Esophagus squamous epithelium (tissue), 4 donors: ENCODE results near the gene ZSCAN12.

ENCODE experiments used
- POLR2A ChIP-seq, 4 donors: fragments of 450-650 bp; IDR thresholded peaks; one replicate each; pipeline ENCODE4 v1.6.1; 2017; ENCODE audit warnings: antibody characterized with exemption in 4 of 4, mild to moderate bottlenecking in 4 of 4, moderate library complexity in 3 of 4
- TF ChIP-seq, protein P1 (sequence below), 6 experiments: fragments of 450-650 bp in 4 of 6; fragments of 200-600 bp in 2 of 6; sonication (generic) in 2 of 6; IDR thresholded peaks; one replicate each; pipeline ENCODE4 v1.5.1; 2016 to 2019; ENCODE audit warnings: antibody characterized with exemption in 6 of 6, mild to moderate bottlenecking in 4 of 6, moderate library complexity in 4 of 6

DNA sequence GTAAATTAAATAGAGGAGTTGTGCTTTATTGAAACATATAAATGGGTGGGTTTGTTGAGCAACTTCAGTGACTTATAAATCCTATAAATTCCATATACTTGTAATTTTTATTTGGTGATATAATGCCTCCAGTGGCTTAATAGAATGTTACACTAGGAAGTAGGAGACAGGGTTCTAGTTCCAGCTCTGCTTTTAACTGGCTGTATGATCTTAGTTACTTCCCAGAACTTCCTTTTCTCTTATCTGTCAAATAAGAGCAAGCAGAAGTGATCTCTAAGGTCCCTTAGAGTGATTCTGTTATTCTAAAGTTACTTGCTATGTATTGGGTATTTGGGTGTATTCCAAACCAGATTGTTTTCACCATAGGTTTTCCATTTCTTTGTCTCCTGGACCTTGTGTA, 33.6 kb upstream of the ZSCAN12 start:
- TF ChIP-seq, protein P1, sequence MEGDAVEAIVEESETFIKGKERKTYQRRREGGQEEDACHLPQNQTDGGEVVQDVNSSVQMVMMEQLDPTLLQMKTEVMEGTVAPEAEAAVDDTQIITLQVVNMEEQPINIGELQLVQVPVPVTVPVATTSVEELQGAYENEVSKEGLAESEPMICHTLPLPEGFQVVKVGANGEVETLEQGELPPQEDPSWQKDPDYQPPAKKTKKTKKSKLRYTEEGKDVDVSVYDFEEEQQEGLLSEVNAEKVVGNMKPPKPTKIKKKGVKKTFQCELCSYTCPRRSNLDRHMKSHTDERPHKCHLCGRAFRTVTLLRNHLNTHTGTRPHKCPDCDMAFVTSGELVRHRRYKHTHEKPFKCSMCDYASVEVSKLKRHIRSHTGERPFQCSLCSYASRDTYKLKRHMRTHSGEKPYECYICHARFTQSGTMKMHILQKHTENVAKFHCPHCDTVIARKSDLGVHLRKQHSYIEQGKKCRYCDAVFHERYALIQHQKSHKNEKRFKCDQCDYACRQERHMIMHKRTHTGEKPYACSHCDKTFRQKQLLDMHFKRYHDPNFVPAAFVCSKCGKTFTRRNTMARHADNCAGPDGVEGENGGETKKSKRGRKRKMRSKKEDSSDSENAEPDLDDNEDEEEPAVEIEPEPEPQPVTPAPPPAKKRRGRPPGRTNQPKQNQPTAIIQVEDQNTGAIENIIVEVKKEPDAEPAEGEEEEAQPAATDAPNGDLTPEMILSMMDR (IDR thresholded peaks at IDR 0.05): no peak
- TF ChIP-seq POLR2A (IDR thresholded peaks at IDR 0.05): no peak
